ENCODE data around the gene ZNRF3.
"Not testable (repeated sequence)": the region's sequence is repeated elsewhere in the genome, so short reads cannot be mapped to it uniquely, and the experiment has no call there.

ZNRF3 gene

DNA sequence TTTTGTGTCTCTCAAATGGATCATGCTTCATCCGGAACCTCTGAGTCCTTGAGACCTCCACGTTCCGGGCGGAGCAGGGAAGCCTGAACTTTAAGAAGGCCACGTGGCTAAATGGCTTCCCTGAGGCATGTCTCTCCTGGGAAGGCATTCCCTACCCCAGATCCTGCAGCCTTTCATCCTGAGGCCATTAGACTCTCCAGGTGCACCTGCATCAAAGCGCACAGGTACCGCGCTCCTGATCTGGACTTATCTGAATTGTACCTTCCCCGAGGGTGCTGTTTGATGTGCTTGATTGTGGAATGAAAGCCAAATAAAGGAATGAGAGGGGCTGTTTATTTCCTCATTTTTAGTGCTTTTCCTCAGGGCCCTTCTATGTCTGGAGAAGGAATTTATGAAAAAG, 155.8 kb downstream of the ZNRF3 start:
- DNase-seq (ENCODE audit: low read depth): no peak

DNA sequence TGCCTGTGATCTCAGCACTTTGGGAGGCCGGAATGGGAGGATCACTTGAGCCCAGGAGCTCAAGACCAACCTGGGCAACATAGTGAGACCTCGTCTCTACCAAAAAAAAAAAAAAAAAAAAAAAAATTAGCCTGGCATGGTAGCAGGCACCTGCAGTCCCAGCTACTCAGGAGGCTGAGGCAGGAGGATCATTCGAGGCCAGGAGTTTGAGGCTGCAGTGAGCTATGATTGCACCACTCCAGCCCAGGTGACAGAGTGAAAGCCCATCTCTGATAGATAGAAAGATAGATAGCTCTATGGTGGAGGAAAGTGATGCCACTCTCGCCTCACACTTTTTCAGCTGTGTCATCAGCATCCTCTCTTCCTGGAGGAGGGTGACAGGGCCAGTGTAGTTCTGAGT, 156.3 kb downstream of the ZNRF3 start:
- not testable (repeated sequence) for DNase-seq (ENCODE audit: low read depth)

DNA sequence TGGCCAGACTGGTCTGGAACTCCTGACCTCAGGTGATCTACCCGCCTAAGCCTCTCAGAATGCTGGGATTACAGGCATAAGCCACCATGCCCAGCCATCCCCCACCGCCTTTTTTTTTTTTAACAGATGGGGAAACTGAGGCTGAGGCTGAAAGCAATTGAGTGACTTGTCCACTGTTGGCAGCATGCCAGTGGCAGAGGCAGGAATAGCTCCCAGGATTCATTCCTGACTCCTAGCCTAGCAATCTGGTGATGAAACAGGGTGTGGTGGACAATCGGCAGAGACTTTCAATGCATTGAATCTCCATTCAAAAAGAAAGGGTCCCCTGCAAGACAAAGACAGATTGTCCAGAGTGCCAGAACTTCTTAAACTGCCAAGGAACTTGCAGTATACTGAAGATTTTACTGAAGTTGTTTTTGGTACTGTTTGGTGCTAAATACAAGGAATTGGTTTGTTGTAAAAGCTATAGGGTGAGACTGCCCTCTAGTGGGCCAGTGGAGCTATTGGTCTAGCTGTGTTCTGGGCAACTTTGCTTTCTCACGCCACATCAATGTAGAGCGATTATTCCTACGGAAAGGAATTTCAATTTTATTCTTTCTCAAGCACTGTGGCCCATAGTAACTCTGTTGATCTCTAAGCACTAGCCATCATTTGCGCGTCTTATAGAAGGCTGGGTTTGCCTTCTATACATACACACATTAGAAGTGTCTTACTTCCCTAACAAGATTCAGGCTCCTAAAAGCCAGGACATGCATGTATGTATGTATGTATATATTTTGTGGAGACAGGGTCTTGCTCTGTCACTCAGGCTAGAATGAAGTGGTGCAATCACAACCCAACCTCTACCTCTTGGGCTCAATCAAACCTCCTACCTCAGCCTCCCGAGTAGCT, 157.3 kb downstream of the ZNRF3 start:
- peak; percentile 88 for DNase-seq (ENCODE audit: low read depth)

DNA sequence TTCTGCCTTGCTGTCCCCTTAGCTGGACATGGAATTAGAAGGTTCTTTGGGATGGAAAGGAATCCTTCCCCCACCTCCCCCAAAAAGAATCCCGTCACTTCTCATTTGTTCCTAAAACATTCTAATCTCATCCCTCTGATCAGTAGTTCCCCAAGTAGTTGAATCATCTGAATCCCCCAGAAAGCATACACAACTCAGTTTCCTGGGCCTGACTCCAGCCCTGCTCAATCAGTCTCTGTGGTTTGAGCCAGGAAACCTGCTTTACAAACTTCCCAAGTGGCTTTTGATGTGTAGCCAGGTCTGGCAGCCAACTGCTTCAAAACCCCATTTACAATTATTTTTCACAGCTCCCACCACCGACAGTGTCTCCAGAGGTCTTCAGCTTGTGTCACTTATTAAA, 158.0 kb downstream of the ZNRF3 start:
- peak; percentile 66 for DNase-seq (ENCODE audit: low read depth)

DNA sequence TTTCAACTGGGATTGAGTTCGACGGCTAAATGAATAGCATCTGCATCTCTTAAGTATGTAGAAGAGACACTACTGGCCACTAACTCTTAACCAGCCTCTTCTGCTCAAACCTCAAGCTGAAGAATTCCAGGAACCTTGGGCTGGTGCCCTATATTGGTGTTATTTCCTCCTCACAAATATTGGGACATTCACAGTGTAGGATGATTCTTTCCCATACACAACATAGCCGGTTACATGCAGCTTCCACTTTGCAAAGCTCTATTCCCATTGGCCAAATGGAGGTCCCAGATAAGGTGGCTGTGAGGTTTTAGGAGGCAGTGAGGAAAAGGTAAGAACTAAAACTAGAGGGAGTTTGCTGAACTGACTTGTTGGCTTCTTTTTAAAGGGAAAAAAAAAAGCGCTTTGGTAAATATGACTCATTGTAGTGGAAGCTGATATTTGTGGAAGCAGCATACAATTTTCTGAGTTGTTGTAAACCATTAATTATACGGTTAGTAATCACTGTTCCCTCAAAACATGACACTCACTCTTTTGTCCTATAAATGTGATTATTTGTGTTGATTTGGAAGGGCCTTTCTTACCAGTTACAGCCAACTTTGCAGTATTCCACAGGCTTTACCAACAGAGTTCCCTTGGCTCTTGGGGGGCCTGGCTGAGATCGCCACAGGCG, 160.7 kb downstream of the ZNRF3 start:
- peak; percentile 80 for DNase-seq (ENCODE audit: low read depth)

DNA sequence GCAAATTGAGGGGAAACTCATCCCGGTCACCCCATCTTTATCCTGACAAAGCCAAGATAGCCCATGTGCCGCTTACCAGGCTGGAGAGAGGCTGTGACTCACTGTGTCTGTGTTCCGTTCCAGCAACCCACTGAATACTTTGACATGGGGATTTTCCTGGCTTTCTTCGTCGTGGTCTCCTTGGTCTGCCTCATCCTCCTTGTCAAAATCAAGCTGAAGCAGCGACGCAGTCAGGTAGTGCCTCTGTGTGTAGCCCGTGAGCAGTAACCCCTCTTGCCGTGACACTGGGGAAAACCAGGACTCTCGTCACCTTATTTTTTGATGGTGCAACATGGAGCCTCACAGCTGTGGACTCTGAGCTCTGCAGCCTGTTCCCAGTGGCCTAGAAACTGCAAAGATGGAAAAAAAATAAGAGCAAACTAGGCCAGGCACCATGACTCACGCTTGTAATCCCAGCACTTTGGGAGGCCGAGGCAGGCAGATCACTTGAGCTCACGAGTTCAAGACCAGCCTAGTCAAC, 161.3 kb downstream of the ZNRF3 start:
- DNase-seq (ENCODE audit: low read depth): peak; percentile 88

DNA sequence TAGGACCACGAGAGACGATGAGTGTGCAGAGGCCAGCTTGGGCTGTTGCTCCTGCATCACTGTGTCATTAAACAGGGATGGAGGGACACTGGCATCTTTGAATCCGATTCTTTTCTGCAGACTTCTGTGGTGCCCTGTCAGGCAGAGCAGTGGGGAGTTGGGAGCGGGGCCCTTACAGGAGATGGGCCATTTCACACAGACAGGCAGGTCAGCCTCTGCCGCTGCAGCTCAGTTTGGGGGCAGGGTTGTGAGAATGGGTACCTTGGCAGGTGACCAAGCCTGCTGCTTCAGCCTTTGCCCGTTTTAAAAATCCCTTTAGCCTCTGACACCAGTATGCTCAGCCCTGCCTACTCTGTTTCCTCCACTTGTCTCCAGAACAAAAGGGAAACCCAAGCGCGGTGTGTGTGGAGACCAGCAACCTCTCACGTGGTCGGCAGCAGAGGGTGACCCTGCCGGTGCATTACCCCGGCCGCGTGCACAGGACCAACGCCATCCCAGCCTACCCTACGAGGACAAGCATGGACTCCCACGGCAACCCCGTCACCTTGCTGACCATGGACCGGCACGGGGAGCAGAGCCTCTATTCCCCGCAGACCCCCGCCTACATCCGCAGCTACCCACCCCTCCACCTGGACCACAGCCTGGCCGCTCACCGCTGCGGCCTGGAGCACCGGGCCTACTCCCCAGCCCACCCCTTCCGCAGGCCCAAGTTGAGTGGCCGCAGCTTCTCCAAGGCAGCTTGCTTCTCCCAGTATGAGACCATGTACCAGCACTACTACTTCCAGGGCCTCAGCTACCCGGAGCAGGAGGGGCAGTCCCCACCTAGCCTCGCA, 165.7 kb downstream of the ZNRF3 start:
- no peak for DNase-seq (ENCODE audit: low read depth)

DNA sequence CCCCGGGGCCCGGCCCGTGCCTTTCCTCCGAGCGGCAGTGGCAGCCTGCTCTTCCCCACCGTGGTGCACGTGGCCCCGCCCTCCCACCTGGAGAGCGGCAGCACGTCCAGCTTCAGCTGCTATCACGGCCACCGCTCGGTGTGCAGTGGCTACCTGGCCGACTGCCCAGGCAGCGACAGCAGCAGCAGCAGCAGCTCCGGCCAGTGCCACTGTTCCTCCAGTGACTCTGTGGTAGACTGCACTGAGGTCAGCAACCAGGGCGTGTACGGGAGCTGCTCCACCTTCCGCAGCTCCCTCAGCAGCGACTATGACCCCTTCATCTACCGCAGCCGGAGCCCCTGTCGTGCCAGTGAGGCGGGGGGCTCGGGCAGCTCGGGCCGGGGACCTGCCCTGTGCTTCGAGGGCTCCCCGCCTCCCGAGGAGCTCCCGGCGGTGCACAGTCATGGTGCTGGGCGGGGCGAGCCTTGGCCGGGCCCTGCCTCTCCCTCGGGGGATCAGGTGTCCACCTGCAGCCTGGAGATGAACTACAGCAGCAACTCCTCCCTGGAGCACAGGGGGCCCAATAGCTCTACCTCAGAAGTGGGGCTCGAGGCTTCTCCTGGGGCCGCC, 166.4 kb downstream of the ZNRF3 start:
- no peak for DNase-seq (ENCODE audit: low read depth)

DNA sequence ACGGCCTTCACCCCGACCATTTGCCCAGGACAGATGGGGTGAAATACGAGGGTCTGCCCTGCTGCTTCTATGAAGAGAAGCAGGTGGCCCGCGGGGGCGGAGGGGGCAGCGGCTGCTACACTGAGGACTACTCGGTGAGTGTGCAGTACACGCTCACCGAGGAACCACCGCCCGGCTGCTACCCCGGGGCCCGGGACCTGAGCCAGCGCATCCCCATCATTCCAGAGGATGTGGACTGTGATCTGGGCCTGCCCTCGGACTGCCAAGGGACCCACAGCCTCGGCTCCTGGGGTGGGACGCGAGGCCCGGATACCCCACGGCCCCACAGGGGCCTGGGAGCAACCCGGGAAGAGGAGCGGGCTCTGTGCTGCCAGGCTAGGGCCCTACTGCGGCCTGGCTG, 167.1 kb downstream of the ZNRF3 start:
- DNase-seq (ENCODE audit: low read depth): no peak

DNA sequence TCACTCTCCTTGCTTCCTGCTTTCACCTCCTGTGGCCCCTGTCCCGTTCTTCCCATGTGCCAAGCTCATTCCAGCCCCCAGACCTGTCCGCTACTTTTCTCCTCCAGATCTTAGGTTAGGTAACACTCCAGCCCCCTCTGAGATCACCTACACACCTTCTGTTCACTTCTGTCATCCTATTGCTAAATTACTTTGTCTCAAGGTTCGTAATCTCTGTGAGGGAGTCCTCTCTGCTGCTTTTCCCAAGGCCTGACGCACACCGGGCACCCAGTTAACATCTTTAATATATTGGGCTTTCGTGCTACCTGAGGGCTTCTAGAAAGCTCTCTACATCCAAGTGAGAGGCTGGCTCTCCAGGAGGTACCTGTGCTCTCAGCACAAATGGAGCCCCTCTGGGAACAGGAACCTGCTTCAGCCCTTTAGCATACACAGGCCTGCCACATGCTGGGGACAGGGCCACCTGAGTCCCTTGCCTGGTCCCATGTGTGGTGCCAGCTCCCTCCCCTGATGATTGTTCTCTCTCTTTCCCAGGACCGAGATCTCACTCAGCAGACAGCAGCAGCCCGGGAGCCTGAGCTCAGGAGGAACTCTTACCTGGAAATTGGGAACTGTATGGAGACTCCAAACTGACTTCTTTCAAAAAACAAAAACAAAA, 169.8 kb downstream of the ZNRF3 start:
- no peak for DNase-seq (ENCODE audit: low read depth)

DNA sequence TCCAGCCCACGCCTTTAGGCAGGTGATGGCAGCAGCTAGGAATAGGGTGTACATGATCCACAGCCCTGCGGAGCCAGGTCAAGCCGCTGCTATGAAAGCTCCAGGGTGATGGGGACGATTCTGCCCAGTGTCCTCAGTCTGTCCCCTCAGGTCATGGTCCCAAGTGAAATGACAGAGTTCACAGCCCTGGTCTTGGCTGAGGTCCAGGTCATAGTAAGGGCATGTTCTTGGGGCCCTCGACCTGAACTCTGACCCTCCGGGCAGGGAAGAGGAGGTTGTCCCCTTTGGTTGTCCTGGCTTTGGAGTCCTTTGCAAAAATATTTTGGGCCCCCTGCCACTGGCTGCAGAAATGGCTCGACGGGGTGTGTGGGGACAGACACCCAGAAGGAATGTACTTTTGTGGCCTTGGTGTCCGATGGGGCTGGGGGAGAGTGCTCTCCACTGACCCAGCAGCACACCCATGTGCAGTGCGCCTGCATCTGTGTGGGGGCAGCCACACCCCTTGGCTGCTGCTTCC, 170.9 kb downstream of the ZNRF3 start:
- DNase-seq (ENCODE audit: low read depth): no peak

DNA sequence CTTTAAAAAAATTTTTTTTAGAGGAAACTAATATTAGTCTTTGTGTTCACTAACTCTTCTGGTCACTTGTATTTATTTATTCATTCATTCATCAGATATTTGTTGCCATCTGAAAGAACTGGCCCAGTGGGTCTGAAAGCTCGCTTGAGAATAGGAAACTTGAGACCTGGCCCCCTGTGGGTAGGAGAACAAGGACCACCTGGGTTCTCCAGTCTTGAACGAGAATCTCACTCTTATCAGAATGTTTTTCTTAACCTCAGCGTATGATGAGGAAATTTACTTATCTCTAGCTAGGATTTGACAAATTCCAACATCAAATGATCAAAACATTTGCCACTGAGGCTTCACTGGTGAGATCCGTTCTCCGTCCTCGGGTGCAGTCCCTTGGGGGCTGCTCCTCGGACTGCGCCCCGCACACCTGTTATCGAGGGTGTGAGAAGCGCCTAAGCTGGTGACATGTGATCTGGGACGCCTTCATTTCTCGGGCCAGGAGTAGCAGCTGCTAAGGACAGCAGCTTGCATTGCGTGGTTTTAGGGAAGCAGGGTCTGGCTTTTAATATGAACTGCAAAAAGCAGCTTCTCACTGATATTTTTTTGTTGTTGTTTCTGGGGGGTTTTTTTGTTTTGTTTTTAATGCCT, 171.9 kb downstream of the ZNRF3 start:
- DNase-seq (ENCODE audit: low read depth): no peak

DNA sequence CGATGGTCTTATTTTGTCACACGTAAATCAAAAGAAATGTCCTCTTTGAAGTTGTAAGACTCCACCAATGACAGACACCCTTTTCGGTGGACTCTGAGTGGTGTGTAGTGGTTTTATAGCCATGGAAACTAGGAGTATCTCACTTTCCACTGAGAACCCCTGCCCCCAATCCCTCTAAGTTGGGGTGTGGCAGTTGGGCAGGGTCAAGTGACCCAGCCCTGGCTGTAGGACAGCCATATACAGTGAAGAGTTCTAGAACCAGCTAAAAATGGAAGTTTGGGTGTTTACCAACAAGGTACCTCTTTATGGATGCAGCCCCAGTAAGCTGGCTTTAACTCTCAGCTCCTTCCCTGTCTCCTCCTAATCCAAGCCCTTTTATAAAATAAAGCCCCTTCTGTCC, 173.1 kb downstream of the ZNRF3 start:
- DNase-seq (ENCODE audit: low read depth): no peak

DNA sequence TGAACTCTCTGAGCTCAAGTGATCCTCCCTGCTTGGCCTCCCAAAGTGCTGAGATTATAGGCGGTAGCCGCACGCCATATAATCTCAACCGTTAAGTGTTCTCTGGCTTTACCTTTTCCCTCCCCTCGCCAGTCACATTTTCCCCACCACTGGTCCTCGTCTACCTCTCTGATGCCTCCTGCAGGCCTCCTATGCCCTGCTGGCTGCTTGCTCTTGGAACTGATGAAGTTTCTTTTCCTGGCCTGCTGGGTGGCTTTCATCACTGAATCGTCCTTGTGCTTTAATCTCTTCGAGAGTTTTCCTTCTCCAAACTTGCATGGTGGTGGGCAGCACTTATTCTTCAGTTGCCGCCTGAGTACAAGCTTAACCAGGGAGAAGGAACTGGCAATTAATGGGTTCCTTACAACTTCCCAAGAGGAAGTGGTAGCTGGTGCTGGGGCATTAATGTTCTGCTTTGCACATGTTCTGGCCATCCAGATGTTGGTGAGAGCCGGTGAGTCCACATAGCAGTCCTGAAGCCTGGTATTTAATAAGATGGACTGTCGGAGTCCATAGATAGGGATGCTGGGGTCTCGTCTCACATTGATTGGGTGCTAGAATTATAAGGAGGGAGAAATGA, 177.0 kb downstream of the ZNRF3 start:
- no peak for DNase-seq (ENCODE audit: low read depth)

DNA sequence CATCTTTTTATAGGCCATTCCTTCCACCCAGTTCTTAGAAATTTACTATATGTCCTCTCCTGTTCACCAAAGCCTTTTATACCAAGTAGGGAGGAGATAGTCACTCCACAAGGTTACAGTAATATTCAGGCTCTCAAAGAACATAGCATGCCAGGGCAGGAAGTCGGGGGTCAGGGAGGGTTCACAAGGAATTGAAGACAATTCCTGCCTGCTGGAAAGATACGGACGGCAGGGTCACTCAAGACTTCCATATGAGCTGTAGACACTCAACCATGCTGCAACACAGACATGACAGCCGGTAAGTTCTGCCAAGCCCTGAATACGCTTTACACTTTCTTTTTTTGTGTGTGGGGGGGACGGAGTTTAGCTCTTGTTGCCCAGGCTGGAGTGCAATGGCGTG, 177.6 kb downstream of the ZNRF3 start:
- no peak for DNase-seq (ENCODE audit: low read depth)

DNA sequence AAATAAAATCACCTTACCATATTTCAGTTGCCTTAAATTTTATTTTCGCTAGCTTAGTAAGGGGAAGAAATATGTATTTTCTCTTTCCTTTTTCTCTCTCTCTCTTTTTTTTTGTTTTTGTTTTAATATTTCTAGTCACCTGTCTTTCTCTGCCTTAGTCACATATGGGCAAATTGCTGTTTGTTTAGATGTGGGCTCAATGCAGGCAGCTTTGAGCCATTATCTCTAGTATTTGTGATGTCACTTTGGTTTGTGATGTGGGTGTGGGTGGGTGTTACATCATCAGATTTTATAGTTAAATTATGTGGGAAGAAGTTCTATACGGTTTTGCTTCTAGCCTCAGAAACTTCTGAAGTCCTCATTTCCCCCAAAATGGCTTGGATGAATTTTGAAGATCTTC, 178.4 kb downstream of the ZNRF3 start, which contains the start of gene C22orf31:
C22orf31 (minus strand) TSS at position 59 of the 400 bp plus-strand sequence; CDS start at position 20, 39 bp downstream.
- DNase-seq (ENCODE audit: low read depth): no peak

DNA sequence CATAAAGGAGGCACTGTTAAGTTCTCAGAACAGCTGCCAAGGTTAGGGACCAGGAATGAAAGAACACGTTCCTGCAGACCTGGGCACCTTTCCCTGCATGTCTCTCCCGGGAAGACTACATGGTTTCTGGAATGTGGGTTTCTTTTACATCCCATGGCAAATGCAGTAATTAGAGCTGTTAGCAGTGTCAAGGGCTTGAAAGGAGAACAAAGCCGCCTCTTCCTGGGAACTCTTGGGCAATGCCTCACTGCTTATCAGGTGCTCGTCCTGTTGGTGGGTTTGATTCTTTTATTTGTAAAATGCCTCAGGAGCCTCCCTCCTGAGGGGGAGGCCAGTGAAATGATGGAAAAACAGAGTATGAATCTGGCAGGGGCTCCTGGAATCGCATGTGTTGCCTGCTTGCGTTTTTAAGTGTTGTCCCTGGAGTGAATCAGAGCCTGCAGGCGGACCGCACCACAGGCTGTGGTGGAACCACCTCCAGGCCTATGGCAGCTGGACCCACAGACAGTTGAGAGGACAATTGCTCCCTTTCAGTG, 179.0 kb downstream of the ZNRF3 start:
- no peak for DNase-seq (ENCODE audit: low read depth)

DNA sequence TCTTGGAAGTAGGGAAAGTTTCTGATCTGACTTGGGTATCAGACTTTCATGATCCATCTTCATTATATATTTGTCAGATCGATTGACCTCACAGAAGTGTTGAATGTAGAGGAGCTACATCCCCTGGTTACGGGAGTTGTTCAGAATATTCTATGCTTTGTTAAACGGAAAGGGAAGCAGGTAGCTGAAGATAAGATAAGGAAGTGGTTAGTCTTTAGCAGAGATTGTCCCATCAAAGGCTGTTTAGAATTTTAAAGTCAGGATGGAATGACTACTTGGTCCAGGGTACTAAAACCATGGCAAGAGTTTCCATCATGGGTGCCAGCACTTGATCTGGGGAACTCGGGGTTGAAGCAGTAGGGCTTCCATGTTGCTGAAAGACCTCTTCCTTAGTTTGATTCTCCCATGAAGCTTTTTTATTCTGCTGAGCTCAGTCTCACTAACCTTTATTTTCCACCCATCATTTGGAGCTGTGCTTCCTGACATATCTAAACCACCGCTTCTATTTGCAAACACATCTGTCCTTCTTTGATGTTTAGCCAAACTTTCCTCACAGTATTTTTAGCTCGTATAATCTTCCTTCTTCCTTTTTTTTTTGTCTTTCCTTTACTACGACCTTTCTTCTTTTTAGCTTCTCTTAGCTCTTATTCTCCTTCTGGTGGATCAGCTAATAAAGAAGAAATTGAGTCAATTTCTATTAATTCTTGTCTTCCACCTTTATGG, 182.3 kb downstream of the ZNRF3 start:
- no peak for DNase-seq (ENCODE audit: low read depth)

DNA sequence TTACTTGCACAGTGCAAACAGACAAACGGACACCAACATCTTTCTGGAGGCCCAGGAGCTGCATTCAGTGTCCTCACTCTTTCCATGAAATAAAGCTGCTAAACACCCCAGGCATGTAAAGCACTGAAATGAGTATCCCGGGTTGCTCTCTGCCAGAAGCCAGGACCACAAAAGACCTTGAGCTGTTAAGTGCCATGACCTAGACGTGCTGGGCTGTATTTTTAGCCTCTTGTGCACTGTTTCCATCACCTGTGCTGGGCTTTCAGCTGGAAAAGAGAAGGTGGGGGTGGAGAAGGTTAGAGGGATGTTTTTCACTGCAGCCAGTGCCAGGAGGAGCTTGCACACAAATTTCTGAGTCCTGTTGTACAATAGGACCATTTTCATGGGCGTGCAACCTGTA, 186.1 kb downstream of the ZNRF3 start:
- DNase-seq (ENCODE audit: low read depth): no peak
